KOPT-K1 (cell line): ENCODE measurements around the gene HLA-DQA1.
"Not testable (repeated sequence)": the region's sequence is repeated elsewhere in the genome, so short reads cannot be mapped to it uniquely, and the experiment has no call there.

Experiments
- H3K27ac ChIP-seq: fragments of 200-600 bp; sonication (generic); 2 replicates; pipeline ENCODE4 v1.5.1; 2016; ENCODE audit warnings: antibody characterized with exemption, mild to moderate bottlenecking, low read depth, low read length; ENCODE audit not compliant: poor library complexity, severe bottlenecking
- H3K36me3 ChIP-seq: fragments of 200-600 bp; sonication (generic); 2 replicates; pipeline ENCODE4 v1.5.1; 2017; ENCODE audit warnings: antibody characterized with exemption, mild to moderate bottlenecking, low read length, moderate library complexity; ENCODE audit not compliant: insufficient read depth
- H3K9me3 ChIP-seq: fragments of 200-600 bp; sonication (generic); 2 replicates; pipeline ENCODE4 v1.5.1; 2017; ENCODE audit warnings: antibody characterized with exemption, low read length, mild to moderate bottlenecking; ENCODE audit not compliant: insufficient read depth, poor library complexity, severe bottlenecking

Gene HLA-DQA1

DNA sequence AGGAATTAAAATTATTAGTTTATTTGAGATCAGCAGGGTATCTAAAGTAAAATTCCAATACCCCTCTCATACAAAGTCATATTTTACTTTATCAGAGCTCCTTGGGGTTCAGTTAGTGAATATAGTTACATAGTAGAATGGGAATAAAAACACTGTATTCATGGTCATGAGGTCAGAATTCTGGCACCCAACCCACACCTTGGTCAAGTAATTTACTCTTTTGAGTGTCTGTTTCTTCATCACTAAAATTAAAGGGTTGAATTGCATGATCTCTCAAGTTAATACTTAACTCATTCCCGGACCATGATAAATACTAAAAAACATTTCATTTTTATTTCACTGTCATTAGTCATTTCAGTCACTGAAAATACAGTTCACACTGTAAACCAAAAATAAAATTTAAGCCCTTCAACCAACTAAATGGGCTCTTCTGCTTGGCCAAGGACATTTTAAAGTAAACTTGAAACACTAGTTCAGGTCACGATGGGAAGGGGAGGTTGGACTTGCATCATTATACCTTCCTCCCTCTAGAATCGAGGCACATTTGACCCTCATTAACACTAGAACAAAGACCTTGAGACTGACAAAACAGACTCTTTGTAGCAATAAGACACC, 26.4 kb upstream of the HLA-DQA1 start:
- no peaks in the 10 kb centered on the region for H3K36me3 ChIP-seq
- H3K9me3 ChIP-seq = no peaks in the 10 kb centered on the region
- no peak overlapping the region for H3K27ac ChIP-seq

DNA sequence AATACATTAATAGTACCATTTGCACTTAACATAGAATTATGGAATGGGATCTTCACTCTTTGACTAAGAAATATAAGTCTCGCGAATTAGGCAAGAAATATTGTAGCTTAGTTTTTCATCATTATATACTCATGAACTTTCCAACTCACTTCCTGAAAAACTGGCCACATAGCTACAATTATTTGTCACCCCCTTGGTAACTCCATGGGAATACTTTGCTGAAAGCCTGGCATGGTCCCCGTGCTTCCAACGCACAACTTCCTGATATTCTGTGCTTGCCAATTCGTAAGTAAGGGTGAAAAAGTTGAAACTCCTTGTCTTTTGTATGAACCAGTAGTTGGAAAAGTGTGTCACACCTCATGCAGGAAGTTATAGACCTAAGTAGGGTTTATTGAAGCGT, 23.7 kb upstream of the HLA-DQA1 start:
- peaks cover 10% of the 10 kb centered on the region for H3K9me3 ChIP-seq
- H3K27ac ChIP-seq = no peak overlapping the region
- no peaks in the 10 kb centered on the region for H3K36me3 ChIP-seq

DNA sequence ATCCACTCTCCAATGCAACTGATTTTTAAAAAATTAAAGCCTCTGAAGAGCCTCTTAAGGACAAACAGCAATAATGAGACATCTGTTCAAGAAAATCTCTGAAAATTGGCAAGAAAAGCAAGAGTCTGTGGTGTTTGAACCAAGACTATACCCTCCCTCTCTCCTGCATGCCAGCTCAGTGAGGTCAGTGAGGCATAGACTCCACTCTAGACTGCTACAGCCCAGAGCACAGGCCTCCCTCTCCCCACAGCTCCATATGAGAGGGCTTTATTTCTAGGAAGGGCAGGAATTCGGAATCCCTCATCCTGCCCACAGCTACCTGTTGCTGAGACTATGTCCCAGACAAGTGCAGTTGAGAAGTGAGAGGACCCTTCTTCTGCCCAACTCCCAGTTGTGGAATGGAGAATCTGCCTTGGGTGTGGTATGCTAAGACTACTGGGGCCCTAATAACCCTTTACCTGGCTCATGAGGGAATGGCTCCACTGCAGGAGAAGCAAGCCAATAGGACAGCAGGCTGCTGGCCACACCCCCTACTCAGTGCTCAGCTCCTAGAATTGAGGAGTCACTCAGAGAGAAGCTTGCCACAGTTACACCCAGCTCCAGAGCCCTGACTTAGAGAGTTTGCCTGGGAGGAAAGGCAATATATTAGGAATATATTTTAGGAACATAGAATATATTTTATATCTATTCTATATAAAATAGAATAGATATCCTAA, 22.7 kb upstream of the HLA-DQA1 start:
- H3K9me3 ChIP-seq = peaks cover 10% of the 10 kb centered on the region
- no peaks in the 10 kb centered on the region for H3K36me3 ChIP-seq
- H3K27ac ChIP-seq = no peak overlapping the region

DNA sequence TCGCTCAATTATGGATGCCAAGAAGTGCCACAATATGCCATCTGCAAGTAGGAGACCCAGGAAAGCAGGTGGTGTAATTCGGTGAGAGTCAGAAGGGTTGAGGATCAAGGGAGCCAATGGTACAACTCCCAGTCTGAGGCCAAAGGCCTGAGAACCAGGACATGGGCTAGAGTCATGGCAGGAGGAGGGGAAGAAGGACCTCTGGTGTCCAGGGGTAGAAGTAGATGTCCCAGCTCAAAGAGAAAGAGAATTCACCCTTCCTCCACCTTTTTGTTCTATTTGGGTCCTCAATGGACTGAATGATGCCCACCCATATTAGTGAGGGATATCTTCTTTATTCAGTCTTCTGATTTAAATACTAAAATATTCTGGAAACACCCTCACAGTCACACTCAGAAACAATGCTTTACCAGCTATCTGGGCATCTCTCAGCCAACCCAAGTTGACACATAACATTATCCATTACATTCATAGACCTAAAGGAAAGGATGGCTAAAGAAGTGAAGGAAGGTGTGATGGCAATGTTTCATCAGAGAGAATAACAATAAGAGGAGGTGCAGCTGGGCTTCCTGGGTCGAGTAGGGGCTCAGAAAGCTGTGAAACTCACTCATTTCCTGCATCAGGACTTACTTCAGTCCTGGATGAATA, 21.2 kb upstream of the HLA-DQA1 start:
- Histone ChIP-seq H3K9me3 (peaks cover 10% of the 10 kb centered on the region), H3K27ac (no peak overlapping the region), H3K36me3 (no peaks in the 10 kb centered on the region)

DNA sequence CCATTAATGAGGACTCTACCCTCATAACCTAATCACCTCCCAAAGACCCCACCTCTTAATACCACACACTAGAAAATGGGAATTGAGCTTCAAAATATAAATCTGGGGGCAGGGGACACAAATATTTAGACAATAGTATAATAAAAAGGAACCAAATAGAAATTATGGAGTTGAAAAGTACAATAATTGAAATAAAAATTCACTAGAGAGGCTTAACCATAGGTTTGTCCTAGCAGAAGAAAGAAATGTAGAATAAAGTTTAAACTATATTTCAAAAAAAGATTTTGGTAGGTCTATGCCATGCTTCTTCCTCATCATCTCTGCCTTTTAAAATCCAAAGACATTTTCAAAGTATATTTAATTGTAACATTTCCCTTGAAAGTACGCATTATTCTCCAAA, 19.5 kb upstream of the HLA-DQA1 start:
- Histone ChIP-seq H3K36me3 (no peaks in the 10 kb centered on the region), H3K9me3 (peaks cover 10% of the 10 kb centered on the region), H3K27ac (no peak overlapping the region)

DNA sequence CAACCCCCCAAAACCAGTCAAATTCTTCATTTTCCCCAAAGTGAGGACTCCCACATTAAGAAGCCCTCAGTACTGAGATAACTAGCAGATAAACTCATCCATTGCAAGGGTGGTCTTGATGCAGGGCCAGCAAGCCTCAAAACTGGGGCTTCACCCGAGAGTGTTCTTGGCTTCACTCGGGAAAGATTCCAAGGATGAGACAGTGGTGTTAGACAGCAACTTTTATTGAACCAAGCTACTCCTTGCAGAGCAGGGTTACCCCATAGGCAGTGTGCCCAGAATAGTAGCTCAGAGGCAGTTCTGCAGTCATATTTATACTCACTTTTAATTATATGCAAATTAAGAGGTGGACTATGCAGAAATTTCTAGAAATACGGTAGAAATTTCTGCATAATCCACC, 15.8 kb upstream of the HLA-DQA1 start:
- no peak overlapping the region for H3K27ac ChIP-seq
- H3K9me3 ChIP-seq = peaks cover 10% of the 10 kb centered on the region
- H3K36me3 ChIP-seq = no peaks in the 10 kb centered on the region

DNA sequence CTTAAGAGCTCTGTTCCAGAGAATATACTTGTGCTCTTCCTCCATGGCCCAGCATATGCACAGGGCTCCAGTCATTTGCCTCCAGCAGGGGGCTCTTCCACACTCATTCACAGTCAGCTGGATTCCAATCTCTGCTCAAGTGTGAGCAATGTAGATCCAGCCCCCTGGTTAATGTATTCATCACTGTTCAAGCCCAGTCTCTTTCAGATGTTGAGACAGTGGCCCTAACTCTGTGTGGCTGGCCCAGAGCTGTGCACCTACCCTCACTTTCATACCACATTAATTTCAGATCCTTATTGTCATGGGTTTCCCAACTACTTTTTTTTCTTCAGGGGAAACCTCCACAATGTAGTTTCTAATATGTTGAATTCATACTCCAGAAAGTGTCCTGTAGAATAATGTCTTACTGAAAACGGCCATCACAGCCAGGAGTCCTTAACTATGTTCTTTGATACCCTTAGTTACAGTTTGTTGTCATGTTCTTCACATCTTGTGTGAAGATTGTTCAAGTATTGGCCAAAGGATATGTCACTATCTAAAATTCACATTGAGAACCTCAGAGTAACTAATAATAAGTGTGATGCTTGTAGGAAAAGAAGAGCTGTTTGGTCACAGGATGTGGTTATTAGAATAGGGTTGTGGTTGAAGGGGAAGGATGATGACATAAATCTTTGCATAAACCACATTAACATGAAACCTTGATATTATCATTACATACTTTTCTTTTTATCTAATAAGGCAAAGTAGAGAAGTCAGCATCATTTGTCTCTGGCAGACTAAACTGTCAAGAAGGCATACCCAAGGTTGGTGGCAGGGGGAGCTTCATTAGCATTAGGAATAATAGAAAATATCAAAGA, 14.4 kb upstream of the HLA-DQA1 start:
- peaks cover 7% of the 10 kb centered on the region for H3K9me3 ChIP-seq
- H3K27ac ChIP-seq = no peak overlapping the region
- H3K36me3 ChIP-seq = no peaks in the 10 kb centered on the region

DNA sequence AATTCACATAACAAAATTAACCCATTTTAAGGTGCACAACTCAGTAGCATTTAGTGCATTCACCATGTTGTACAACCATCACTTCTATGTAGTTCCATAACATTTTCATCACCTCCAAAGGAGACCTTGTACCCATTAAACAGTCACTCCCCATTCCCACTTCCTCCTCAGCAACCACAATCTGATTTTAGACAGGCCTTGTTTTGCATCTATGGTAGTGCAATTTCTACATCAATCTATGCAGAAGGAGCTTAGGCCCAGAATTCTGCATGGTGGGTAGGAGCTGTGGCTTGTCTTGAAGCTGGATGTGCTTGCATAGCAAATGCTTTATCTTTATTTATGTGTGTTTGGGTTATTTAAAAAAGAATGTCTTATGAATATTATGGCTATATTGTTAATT, 13.5 kb upstream of the HLA-DQA1 start:
- no peaks in the 10 kb centered on the region for H3K9me3 ChIP-seq
- no peaks in the 10 kb centered on the region for H3K36me3 ChIP-seq
- H3K27ac ChIP-seq = no peak overlapping the region

DNA sequence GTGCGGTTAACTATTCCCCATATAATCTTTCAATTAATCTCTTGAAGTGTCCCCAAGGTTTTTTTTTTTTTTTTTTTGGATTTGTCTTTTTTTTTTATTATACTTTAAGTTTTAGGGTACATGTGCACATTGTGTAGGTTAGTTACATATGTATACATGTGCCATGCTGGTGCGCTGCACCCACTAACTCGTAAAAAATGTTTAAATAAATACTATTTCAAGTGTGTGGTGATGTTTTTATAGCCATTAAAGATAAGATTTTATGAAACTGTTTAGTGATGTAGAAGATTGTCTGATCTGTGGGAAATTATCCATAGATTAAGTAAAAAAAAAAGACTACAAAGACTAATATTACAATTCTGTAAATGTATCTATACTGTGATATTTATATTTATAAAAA, 12.6 kb upstream of the HLA-DQA1 start:
- no peak overlapping the region for H3K27ac ChIP-seq
- H3K36me3 ChIP-seq = no peaks in the 10 kb centered on the region
- no peaks in the 10 kb centered on the region for H3K9me3 ChIP-seq

DNA sequence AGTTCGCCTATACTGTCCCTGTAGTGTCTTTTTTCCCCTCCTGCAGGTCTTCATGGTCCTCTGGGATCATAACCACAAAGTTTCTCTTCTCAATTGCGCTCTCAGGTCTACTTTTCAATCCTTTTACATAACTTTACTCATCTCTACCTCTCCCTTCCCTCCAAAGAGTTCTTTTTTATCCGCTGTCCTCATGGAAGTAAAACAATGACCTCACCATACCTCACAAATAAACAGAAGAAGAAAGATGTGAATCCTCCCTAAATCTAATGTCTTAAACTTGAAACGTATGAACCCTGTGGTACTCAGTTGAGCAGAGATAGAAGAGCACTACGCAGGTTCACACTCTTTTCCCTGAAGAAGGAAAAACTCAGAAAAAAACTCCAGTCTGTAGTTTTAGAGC, 12.1 kb upstream of the HLA-DQA1 start:
- no peak overlapping the region for H3K27ac ChIP-seq
- H3K9me3 ChIP-seq = no peaks in the 10 kb centered on the region
- H3K36me3 ChIP-seq = no peaks in the 10 kb centered on the region

DNA sequence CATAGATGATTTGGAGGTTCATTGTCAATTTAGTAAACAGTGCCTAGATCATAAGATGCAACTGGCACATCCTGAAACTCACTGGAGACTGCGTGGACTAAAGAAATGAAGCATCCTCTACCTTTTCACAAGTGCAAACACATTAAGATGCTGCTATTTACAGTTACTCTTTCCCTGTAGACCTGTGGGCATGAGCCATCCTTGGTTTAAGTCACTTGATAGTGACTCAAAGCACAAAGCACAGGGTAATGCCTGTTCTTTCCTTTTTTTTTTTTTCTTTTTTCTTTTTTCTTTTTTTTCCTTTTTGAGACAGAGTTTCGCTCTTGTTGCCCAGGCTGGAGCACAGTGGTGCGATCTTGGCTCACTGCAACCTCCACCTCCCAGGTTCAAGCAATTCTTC, 10.0 kb upstream of the HLA-DQA1 start:
- Histone ChIP-seq H3K9me3 (no peaks in the 10 kb centered on the region), H3K36me3 (no peaks in the 10 kb centered on the region), H3K27ac (no peak overlapping the region)

DNA sequence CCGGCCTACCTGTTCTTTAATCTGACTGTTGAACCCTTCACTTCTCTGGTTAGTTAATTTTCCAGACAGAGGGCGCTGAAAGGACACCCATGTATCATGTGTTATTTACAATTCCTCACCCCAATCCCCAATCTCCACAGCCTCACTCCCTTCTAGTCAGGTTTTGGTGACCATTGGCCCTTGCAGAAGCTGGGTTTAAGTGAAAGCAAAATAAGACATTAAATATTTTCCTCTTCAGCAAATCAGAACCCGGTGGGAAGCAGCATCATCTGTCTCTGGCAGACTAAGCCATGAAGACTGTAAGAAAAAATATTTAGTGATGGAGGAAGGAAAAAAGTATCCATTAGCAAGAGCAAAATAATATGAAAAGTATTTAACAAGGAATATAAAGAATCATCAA, 9.4 kb upstream of the HLA-DQA1 start:
- Histone ChIP-seq H3K27ac (no peak overlapping the region), H3K9me3 (no peaks in the 10 kb centered on the region), H3K36me3 (no peaks in the 10 kb centered on the region)

DNA sequence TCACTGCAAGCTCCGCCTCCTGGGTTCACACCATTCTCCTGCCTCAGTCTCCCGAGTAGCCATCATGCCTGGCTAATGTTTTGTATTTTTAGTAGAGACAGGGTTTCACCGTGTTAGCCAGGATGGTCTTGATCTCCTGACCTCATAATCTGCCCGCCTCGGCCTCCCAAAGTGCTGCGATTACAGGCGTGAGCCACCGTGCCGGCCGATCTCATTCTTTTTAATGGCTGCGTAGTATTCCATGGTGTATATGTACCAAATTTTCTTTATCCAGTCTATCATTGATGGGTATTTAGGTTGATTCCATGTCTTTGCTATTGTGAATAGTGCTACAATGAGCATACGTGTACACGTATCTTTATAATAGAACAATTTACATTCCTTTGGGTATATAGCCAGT, 7.4 kb upstream of the HLA-DQA1 start:
- H3K36me3 ChIP-seq, H3K9me3 ChIP-seq, H3K27ac ChIP-seq: not testable (repeated sequence)

DNA sequence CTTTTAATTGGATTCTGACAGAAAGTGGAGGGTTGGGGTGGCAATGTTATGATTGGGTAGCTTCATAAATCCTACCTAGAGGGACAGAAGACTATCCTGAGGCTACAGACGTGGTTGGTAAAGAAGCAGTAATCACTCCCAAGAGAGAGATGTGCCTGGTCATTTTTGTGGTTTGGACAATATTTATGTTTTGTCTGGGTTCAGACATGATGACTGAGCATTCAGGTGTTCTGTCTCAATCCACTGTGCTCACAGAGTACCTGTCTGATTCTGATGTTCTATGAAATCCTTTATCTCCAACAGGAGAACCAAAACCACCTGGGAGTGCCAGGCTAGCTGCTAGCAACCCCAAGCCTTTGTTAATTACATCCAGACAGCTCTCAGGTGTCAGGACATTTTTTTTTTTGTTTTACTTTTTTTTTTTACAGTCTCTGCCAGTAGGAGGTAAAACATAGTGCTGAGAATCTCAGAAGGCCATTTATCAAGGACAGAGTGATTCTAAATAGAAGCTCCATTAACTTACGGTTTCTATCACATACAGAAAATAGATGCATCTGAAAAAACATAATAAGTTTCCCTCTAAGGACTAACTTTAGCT, 1.6 kb upstream of the HLA-DQA1 start:
- H3K36me3 ChIP-seq = no peaks in the 10 kb centered on the region
- no peak overlapping the region for H3K27ac ChIP-seq
- no peaks in the 10 kb centered on the region for H3K9me3 ChIP-seq

DNA sequence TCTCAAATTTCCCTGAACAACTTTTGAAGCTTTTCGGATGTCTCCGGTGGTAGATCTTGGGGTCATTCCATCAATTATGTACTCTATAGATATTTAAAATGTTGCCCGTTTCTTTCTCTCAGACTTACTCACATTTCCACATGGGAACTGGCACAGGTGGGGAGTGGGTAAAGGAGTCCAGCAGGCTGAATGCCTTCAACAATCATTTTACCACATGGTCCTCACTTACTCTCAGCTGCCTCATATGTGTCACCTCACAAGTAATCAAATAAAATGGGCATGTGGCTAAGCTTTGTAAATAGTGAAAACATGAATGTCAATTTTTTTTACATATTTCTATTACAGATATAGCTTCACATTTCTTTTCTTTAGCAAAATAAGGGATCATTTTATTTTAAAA, 677 bp downstream of the HLA-DQA1 start:
- H3K9me3 ChIP-seq = no peaks in the 10 kb centered on the region
- no peak overlapping the region for H3K27ac ChIP-seq
- no peaks in the 10 kb centered on the region for H3K36me3 ChIP-seq
